Stimulated activated CD8-positive, alpha-beta memory T cell treated with anti-CD3 and anti-CD28 coated beads, Interleukin-15, amount 100 ng/mL, for 48 hours (primary cell): ENCODE results near the gene ANKRD2.
"Not testable (repeated sequence)": the region's sequence is repeated elsewhere in the genome, so short reads cannot be mapped to it uniquely, and the experiment has no call there.

Experiments
- DNase-seq, 2 donors: peaks; one replicate each; pipeline ENCODE4 v3.0.0-alpha.2; 2020; ENCODE audit warnings: low read depth in 2 of 2

ANKRD2 gene

GRCh38 chr10:97572214-97572989 is at the start of gene ANKRD2:
Gene ANKRD2 (plus strand): TSS chr10:97572779. CDS start chr10:97572789, 10 bp downstream.
- peak; percentile 27 for DNase-seq

GRCh38 chr10:97522937-97523336 is 49.6 kb upstream of the ANKRD2 start:
- no peak for DNase-seq

GRCh38 chr10:97525086-97525485 is 47.5 kb upstream of the ANKRD2 start:
- DNase-seq: no peak

- no peak for DNase-seq
These were observed 46.9 kb upstream of the ANKRD2 start for GRCh38 chr10:97525683-97526110.

- DNase-seq: not testable (repeated sequence)
These were observed 43.7 kb upstream of the ANKRD2 start for GRCh38 chr10:97528876-97529275.

- no peak for DNase-seq
These were observed 42.7 kb upstream of the ANKRD2 start for GRCh38 chr10:97529685-97530465.

- DNase-seq: no peak
These were observed 41.1 kb upstream of the ANKRD2 start for GRCh38 chr10:97531401-97531986.

- no peak for DNase-seq
These were observed 39.5 kb upstream of the ANKRD2 start for GRCh38 chr10:97532935-97533671.

GRCh38 chr10:97533888-97534287 is 38.7 kb upstream of the ANKRD2 start:
- DNase-seq: no peak

GRCh38 chr10:97534746-97535367 is 37.7 kb upstream of the ANKRD2 start:
- peak in 1 of 2 donors; percentile 21 for DNase-seq

- DNase-seq: no peak
These were observed 35.3 kb upstream of the ANKRD2 start for GRCh38 chr10:97537186-97537869.

- no peak for DNase-seq
These were observed 34.2 kb upstream of the ANKRD2 start for GRCh38 chr10:97538411-97538810.

GRCh38 chr10:97538839-97539238 is 33.7 kb upstream of the ANKRD2 start:
- DNase-seq: no peak

GRCh38 chr10:97539523-97540200 is 32.9 kb upstream of the ANKRD2 start:
- no peak for DNase-seq

GRCh38 chr10:97540669-97541500 is 31.7 kb upstream of the ANKRD2 start:
- DNase-seq: no peak

- peak; percentile 17 to 20 for DNase-seq
These were observed 30.2 kb upstream of the ANKRD2 start for GRCh38 chr10:97542169-97543024.

- DNase-seq: peak; percentile 53 to 57
These were observed 29.5 kb upstream of the ANKRD2 start for GRCh38 chr10:97543025-97543546.
